ENCODE data around the gene AP2B1. TPM values are rescaled to one million over a fixed set of nuclear protein-coding genes. Genes with fewer than 3 reads are reported as not detected.

The AP2B1 gene
- polyA plus RNA-seq, 1 of the 3 experiments (the other 2 are of a cell fraction), result 97.8 TPM

DNA sequence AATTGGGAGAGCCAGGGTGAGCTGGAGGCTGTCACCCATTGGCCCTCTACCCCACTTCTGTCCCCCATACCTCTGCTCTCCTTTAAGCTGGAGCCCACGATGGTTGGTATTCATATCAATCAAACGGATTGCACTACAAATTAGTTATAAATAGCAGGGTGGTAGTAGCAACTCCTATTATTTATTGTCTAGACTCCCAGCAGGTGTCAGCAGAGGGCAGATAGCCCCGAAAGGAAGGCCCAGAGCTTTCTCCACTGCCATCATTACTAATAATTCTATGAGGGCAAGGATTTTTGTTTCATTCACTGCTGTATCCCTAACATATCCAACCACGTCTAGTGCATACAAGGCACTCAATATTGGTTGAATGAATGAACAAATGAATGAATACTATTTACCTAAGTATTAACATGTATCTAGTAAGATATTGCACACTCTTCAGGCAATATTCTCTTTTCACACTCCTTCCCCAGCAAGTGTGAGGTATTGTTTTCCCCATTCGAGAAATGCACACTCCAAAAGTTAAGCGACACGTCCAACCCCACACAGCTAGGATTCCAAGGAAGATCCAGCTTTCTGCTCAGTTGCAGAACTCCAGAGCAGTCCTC, 179.9 kb downstream of the AP2B1 start:
- Histone ChIP-seq H3K4me1 (ENCODE audit: control insufficient read depth in 1 of 2, insufficient read depth in 2 of 2, low read depth in 1 of 2, low read length in 1 of 2) (peaks cover 0 to 15% of the 10 kb centered on the region in 2 experiments; a peak in 1 of 4 replicates), H4K20me1 (ENCODE audit: insufficient read depth) (no peaks in the 10 kb centered on the region), H3K9me3 (no peaks in the 10 kb centered on the region), H3K4me3 (ENCODE audit: low read depth in 2 of 2, low read length in 1 of 2) (no peak overlapping the region), H2AFZ (ENCODE audit: low read depth) (no peak overlapping the region), H3K4me2 (no peak overlapping the region), H3K9me2 (no peaks in the 10 kb centered on the region), H3K27me3 (ENCODE audit: insufficient read depth) (no peaks in the 10 kb centered on the region), H3K9ac (no peak overlapping the region), H3K79me2 (ENCODE audit: insufficient read depth) (no peaks in the 10 kb centered on the region), H3K27ac (ENCODE audit: low read depth in 2 of 2, low read length in 1 of 2) (no peak overlapping the region), H3F3A (replicated peaks; ENCODE audit: insufficient read depth) (no peaks in the 10 kb centered on the region), H3K36me3 (replicated peaks in 1 of 2; ENCODE audit: control insufficient read depth in 1 of 2, insufficient read depth in 2 of 2, low read length in 1 of 2) (no peaks in the 10 kb centered on the region)
- TF ChIP-seq FOXM1 (IDR thresholded peaks at IDR 0.05; ENCODE audit: low read depth) (no peak), SMC3 (IDR thresholded peaks at IDR 0.05; ENCODE audit: low read depth, low read length) (peak; percentile 96), RAD21 (IDR thresholded peaks at IDR 0.05; ENCODE audit: low read length) (peak; percentile 92), NRF1 (IDR thresholded peaks at IDR 0.05; ENCODE audit: low read depth, low read length) (0 out of 2 replicates have a peak, but pooled peaks have one; percentile 3)
- TF ChIP-seq, protein P1, sequence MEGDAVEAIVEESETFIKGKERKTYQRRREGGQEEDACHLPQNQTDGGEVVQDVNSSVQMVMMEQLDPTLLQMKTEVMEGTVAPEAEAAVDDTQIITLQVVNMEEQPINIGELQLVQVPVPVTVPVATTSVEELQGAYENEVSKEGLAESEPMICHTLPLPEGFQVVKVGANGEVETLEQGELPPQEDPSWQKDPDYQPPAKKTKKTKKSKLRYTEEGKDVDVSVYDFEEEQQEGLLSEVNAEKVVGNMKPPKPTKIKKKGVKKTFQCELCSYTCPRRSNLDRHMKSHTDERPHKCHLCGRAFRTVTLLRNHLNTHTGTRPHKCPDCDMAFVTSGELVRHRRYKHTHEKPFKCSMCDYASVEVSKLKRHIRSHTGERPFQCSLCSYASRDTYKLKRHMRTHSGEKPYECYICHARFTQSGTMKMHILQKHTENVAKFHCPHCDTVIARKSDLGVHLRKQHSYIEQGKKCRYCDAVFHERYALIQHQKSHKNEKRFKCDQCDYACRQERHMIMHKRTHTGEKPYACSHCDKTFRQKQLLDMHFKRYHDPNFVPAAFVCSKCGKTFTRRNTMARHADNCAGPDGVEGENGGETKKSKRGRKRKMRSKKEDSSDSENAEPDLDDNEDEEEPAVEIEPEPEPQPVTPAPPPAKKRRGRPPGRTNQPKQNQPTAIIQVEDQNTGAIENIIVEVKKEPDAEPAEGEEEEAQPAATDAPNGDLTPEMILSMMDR (IDR thresholded peaks at IDR 0.05), result peak; percentile 67
- DNase-seq, result peak; percentile 81
- CTCF ChIA-PET, result interaction anchor here (0.6 to 31.2 kb wide), 17 partner anchors 10 to 620 kb away, joined by 3 to 809 read pairs (median 7); partner anchors contain the start of genes MMP28, TAF15 and UNC45B
- POLR2A ChIA-PET, result interaction anchor here (1.0 to 1.1 kb wide), 2 partner anchors 35 to 42 kb away, joined by 3 to 4 read pairs; partner anchors contain the start of gene TAF15
- WGBS (ENCODE audit: low lambda C conversion rate), result 14% methylated on average over 7 of the region's 7 CpGs

DNA sequence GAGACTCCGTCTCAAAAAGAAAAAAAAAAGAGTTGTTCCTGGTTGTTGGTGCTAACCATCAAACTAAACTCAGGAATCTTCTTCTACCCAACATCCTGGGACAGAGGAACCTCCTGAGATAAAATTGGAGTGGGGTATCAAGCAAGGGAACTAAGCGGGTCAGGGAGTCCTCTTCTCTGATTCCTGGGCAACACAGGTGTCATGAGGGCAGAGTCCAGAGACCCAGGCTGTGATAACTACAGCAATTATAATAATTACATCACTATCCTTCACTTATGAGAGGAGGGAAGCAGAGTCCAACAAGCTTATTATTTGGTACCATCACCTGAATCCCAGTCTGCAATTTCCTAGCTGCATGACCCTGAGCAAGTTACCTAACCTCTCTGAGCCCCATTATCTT, 181.7 kb downstream of the AP2B1 start:
- no peaks in the 10 kb centered on the region for H3K27me3 ChIP-seq (ENCODE audit: insufficient read depth)
- H3K27ac ChIP-seq (ENCODE audit: low read depth in 2 of 2, low read length in 1 of 2), result no peak overlapping the region
- H2AFZ ChIP-seq (ENCODE audit: low read depth), result no peak overlapping the region
- H3K79me2 ChIP-seq (ENCODE audit: insufficient read depth), result no peaks in the 10 kb centered on the region
- no peak overlapping the region for H3K4me3 ChIP-seq (ENCODE audit: low read depth in 2 of 2, low read length in 1 of 2)
- ChIA-PET POLR2A (interaction anchor here (1.6 kb wide), 1 partner anchor 40 kb away, joined by 7 read pairs; the partner anchor contains the start of gene TAF15), CTCF (interaction anchor here (0.7 to 31.2 kb wide), 3 partner anchors 11 to 39 kb away, joined by 3 to 809 read pairs (median 13); partner anchors contain the start of gene TAF15)
- no peaks in the 10 kb centered on the region for H3K9me2 ChIP-seq
- H3K9ac ChIP-seq, result no peak overlapping the region
- no peaks in the 10 kb centered on the region for H3F3A ChIP-seq (replicated peaks; ENCODE audit: insufficient read depth)
- DNase-seq, result no peak
- H3K36me3 ChIP-seq (replicated peaks in 1 of 2; ENCODE audit: control insufficient read depth in 1 of 2, insufficient read depth in 2 of 2, low read length in 1 of 2), result no peaks in the 10 kb centered on the region
- H3K4me2 ChIP-seq, result no peak overlapping the region
- H3K9me3 ChIP-seq, result no peaks in the 10 kb centered on the region
- 89% methylated on average over 2 of the region's 2 CpGs for WGBS (ENCODE audit: low lambda C conversion rate)
- peaks cover 0 to 21% of the 10 kb centered on the region in 2 experiments; a peak in 1 of 4 replicates for H3K4me1 ChIP-seq (ENCODE audit: control insufficient read depth in 1 of 2, insufficient read depth in 2 of 2, low read depth in 1 of 2, low read length in 1 of 2)
- H4K20me1 ChIP-seq (ENCODE audit: insufficient read depth), result no peaks in the 10 kb centered on the region
- TF ChIP-seq FOXM1 (IDR thresholded peaks at IDR 0.05; ENCODE audit: low read depth) (no peak), EZH2phosphoT487 (IDR thresholded peaks at IDR 0.05; ENCODE audit: borderline replicate concordance, low read depth) (no peak), SIN3A (IDR thresholded peaks at IDR 0.05; ENCODE audit: borderline replicate concordance, low read depth, low read length) (no peak), RCOR1 (IDR thresholded peaks at IDR 0.05; ENCODE audit: low read length) (no peak), CHD2 (IDR thresholded peaks at IDR 0.05; ENCODE audit: low read length, partially characterized antibody) (no peak), FOXJ3 (CRISPR knock-in tag; IDR thresholded peaks at IDR 0.05) (no peak), YY1 (IDR thresholded peaks at IDR 0.05; ENCODE audit: low read depth) (no peak), RAD21 (IDR thresholded peaks at IDR 0.05; ENCODE audit: low read length) (no peak), RXRA (IDR thresholded peaks at IDR 0.05; ENCODE audit: borderline replicate concordance, low read depth) (no peak), GATA2 (CRISPR knock-in tag; IDR thresholded peaks at IDR 0.05) (no peak), NRF1 (IDR thresholded peaks at IDR 0.05; ENCODE audit: low read depth, low read length) (no peak), MXI1 (IDR thresholded peaks at IDR 0.05; ENCODE audit: low read depth, low read length) (no peak), TEAD4 (IDR thresholded peaks at IDR 0.05; ENCODE audit: borderline replicate concordance, insufficient read depth) (no peak), GABPA (IDR thresholded peaks at IDR 0.05; ENCODE audit: low read depth) (no peak), TCF12 (IDR thresholded peaks at IDR 0.05) (no peak)
- TF ChIP-seq, protein P2, sequence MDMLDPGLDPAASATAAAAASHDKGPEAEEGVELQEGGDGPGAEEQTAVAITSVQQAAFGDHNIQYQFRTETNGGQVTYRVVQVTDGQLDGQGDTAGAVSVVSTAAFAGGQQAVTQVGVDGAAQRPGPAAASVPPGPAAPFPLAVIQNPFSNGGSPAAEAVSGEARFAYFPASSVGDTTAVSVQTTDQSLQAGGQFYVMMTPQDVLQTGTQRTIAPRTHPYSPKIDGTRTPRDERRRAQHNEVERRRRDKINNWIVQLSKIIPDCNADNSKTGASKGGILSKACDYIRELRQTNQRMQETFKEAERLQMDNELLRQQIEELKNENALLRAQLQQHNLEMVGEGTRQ (IDR thresholded peaks at IDR 0.05; ENCODE audit: borderline replicate concordance, low read depth, low read length), result no peak
- TF ChIP-seq, protein P3, sequence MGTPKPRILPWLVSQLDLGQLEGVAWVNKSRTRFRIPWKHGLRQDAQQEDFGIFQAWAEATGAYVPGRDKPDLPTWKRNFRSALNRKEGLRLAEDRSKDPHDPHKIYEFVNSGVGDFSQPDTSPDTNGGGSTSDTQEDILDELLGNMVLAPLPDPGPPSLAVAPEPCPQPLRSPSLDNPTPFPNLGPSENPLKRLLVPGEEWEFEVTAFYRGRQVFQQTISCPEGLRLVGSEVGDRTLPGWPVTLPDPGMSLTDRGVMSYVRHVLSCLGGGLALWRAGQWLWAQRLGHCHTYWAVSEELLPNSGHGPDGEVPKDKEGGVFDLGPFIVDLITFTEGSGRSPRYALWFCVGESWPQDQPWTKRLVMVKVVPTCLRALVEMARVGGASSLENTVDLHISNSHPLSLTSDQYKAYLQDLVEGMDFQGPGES (IDR thresholded peaks at IDR 0.05; ENCODE audit: low read depth, low read length), result no peak
- TF ChIP-seq, protein P4, sequence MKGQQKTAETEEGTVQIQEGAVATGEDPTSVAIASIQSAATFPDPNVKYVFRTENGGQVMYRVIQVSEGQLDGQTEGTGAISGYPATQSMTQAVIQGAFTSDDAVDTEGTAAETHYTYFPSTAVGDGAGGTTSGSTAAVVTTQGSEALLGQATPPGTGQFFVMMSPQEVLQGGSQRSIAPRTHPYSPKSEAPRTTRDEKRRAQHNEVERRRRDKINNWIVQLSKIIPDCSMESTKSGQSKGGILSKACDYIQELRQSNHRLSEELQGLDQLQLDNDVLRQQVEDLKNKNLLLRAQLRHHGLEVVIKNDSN (IDR thresholded peaks at IDR 0.05; ENCODE audit: borderline replicate concordance, low read depth), result no peak
- TF ChIP-seq, protein P5, sequence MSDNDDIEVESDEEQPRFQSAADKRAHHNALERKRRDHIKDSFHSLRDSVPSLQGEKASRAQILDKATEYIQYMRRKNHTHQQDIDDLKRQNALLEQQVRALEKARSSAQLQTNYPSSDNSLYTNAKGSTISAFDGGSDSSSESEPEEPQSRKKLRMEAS (IDR thresholded peaks at IDR 0.05; ENCODE audit: low read depth), result no peak
